Stimulated activated CD4-positive, alpha-beta T cell treated with anti-CD3 and anti-CD28 coated beads, Interleukin-1b, Interleukin-23, amount 100 ng/mL, for 4 hours (primary cell): ENCODE measurements around the gene IGSF3.
"Not testable (repeated sequence)": the region's sequence is repeated elsewhere in the genome, so short reads cannot be mapped to it uniquely, and the experiment has no call there.

Source experiments
- DNase-seq, 2 donors: peaks; one replicate each; pipeline ENCODE4 v3.0.0-alpha.2; 2020; ENCODE audit warnings: low read depth in 2 of 2

The IGSF3 gene

GRCh38 chr1:116629441-116629840 is 38.1 kb downstream of the IGSF3 start:
- DNase-seq: not testable (repeated sequence)

- DNase-seq: no peak
These were observed 39.1 kb downstream of the IGSF3 start for GRCh38 chr1:116628448-116628847.

- not testable (repeated sequence) for DNase-seq
These were observed 40.2 kb downstream of the IGSF3 start for GRCh38 chr1:116627357-116627756.

- not testable (repeated sequence) for DNase-seq
These were observed 40.6 kb downstream of the IGSF3 start for GRCh38 chr1:116626915-116627314.

- not testable (repeated sequence) for DNase-seq
These were observed 42.4 kb downstream of the IGSF3 start for GRCh38 chr1:116625155-116625554.

GRCh38 chr1:116624040-116624439 is 43.5 kb downstream of the IGSF3 start:
- no peak for DNase-seq

GRCh38 chr1:116622496-116622895 is 45.0 kb downstream of the IGSF3 start:
- DNase-seq: not testable (repeated sequence)

GRCh38 chr1:116621756-116622155 is 45.8 kb downstream of the IGSF3 start:
- DNase-seq: not testable (repeated sequence)

GRCh38 chr1:116620392-116620791 is 47.1 kb downstream of the IGSF3 start:
- DNase-seq: not testable (repeated sequence)

- DNase-seq: not testable (repeated sequence)
These were observed 48.4 kb downstream of the IGSF3 start for GRCh38 chr1:116619106-116619505.

- not testable (repeated sequence) for DNase-seq
These were observed 49.7 kb downstream of the IGSF3 start for GRCh38 chr1:116617808-116618207.

- DNase-seq: not testable (repeated sequence)
These were observed 53.7 kb downstream of the IGSF3 start for GRCh38 chr1:116613825-116614224.

GRCh38 chr1:116609801-116610371 is 57.6 kb downstream of the IGSF3 start:
- DNase-seq: not testable (repeated sequence)

GRCh38 chr1:116608841-116609240 is 58.7 kb downstream of the IGSF3 start:
- DNase-seq: not testable (repeated sequence)

- not testable (repeated sequence) for DNase-seq
These were observed 59.4 kb downstream of the IGSF3 start for GRCh38 chr1:116608151-116608550.

- DNase-seq: not testable (repeated sequence)
These were observed 60.1 kb downstream of the IGSF3 start for GRCh38 chr1:116607463-116607862.

- DNase-seq: not testable (repeated sequence)
These were observed 61.5 kb downstream of the IGSF3 start for GRCh38 chr1:116606067-116606466.

- DNase-seq: no peak
These were observed 62.2 kb downstream of the IGSF3 start for GRCh38 chr1:116605315-116605714.

GRCh38 chr1:116604408-116604807 is 63.1 kb downstream of the IGSF3 start:
- not testable (repeated sequence) for DNase-seq

GRCh38 chr1:116603646-116604045 is 63.9 kb downstream of the IGSF3 start:
- not testable (repeated sequence) for DNase-seq

- DNase-seq: not testable (repeated sequence)
These were observed 68.2 kb downstream of the IGSF3 start for GRCh38 chr1:116599369-116599768.

GRCh38 chr1:116598420-116599036 is 69.0 kb downstream of the IGSF3 start:
- DNase-seq: not testable (repeated sequence)

- not testable (repeated sequence) for DNase-seq
These were observed 70.1 kb downstream of the IGSF3 start for GRCh38 chr1:116597388-116597787.
